MV-4-11 (cell line): ENCODE data around the gene PICK1.
A peak's percentile ranks its signal among the peaks of the same experiment; 100 is the strongest.

Experiments used
- DNase-seq: peaks from one replicate; lab custom pipeline; 2025; lab: John Stamatoyannopoulos, UW

The PICK1 gene

GRCh38 chr22:38049812-38050619 lies 7.2 kb upstream of the PICK1 start:
- no peak for DNase-seq

- no peak for DNase-seq
Measured at GRCh38 chr22:38050720-38051119, 6.5 kb upstream of the PICK1 start.

GRCh38 chr22:38051261-38051660 lies 5.9 kb upstream of the PICK1 start:
- no peak for DNase-seq

GRCh38 chr22:38051900-38052862 lies 5.0 kb upstream of the PICK1 start:
- DNase-seq = peak; percentile 56

GRCh38 chr22:38062791-38063190 lies 5.6 kb downstream of the PICK1 start:
- peak; percentile 85 for DNase-seq

GRCh38 chr22:38065539-38065938 lies 8.3 kb downstream of the PICK1 start:
- DNase-seq = no peak

- DNase-seq = no peak
Measured at GRCh38 chr22:38066381-38067027, 9.3 kb downstream of the PICK1 start.

GRCh38 chr22:38067028-38067415 lies 9.8 kb downstream of the PICK1 start:
- no peak for DNase-seq

GRCh38 chr22:38067761-38068360 lies 10.7 kb downstream of the PICK1 start:
- DNase-seq = no peak

GRCh38 chr22:38068641-38069371 lies 11.6 kb downstream of the PICK1 start:
- no peak for DNase-seq

- DNase-seq = peak; percentile 94
Measured at GRCh38 chr22:38069372-38070249, 12.4 kb downstream of the PICK1 start.

- DNase-seq = no peak
Measured at GRCh38 chr22:38070250-38070921, 13.2 kb downstream of the PICK1 start.

GRCh38 chr22:38071421-38072321 lies 14.5 kb downstream of the PICK1 start:
- no peak for DNase-seq

GRCh38 chr22:38072322-38073149 lies 15.3 kb downstream of the PICK1 start:
- DNase-seq = no peak

GRCh38 chr22:38073150-38074130 lies 16.2 kb downstream of the PICK1 start:
- no peak for DNase-seq
